ENCODE results near the gene SPIB.

DNA sequence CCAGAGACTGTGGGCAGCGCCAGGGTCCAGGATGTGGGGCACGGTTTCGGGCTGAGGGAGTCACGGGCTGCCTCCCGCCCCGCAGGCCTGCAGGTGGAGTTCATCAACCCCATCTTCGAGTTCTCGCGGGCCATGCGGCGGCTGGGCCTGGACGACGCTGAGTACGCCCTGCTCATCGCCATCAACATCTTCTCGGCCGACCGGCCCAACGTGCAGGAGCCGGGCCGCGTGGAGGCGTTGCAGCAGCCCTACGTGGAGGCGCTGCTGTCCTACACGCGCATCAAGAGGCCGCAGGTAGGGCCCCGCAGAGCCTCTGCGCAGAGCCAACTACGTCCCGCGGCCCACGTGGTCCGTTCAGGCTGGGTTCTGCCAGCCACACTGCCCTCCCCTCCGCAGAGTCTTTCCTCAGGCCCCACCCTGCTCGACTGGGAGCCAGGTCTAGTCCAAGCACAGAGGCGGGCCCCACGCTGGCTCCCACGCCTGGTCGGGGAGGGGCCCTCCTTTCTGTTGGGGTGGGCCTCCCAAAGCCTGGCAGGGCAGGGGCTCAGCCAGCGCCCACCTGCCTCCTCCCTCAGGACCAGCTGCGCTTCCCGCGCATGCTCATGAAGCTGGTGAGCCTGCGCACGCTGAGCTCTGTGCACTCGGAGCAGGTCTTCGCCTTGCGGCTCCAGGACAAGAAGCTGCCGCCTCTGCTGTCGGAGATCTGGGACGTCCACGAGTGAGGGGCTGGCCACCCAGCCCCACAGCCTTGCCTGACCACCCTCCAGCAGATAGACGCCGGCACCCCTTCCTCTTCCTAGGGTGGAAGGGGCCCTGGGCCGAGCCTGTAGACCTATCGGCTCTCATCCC lies 36.6 kb upstream of the SPIB start:
- TF ChIP-seq CTCF (IDR thresholded peaks at IDR 0.05) (no peak), POLR2A (IDR thresholded peaks at IDR 0.05) (no peak)

Data from heart left ventricle (tissue), 13 donors.